Endothelial cell of umbilical vein (primary cell): ENCODE measurements around the gene CGB2.

Experiments
- MAX ChIP-seq: IDR thresholded peaks from 2 replicates; pipeline ENCODE4 v1.6.1; 2011; ENCODE audit not compliant: insufficient read depth, insufficient read length
- POLR2A ChIP-seq: IDR thresholded peaks from 2 replicates; pipeline ENCODE4 v1.6.1; 2012; ENCODE audit warnings: low read depth, mild to moderate bottlenecking, control low read depth, low read length
- TF ChIP-seq, protein P1 (sequence below), 2 donors: IDR thresholded peaks; 1 replicate in 1 of 2; 2 replicates in 1 of 2; pipeline ENCODE4 v1.5.1; 2011; ENCODE audit warnings: low read length in 2 of 2, mild to moderate bottlenecking in 2 of 2, moderate library complexity in 2 of 2, control low read depth in 1 of 2, inconsistent platforms in 1 of 2, low read depth in 1 of 2; ENCODE audit not compliant: insufficient read depth in 1 of 2; ENCODE audit errors: extremely low read depth in 1 of 2

GRCh38 chr19:49014123-49014869 is 17.4 kb upstream of the CGB2 start:
- TF ChIP-seq MAX (no peak), POLR2A (no peak)
- TF ChIP-seq, protein P1, sequence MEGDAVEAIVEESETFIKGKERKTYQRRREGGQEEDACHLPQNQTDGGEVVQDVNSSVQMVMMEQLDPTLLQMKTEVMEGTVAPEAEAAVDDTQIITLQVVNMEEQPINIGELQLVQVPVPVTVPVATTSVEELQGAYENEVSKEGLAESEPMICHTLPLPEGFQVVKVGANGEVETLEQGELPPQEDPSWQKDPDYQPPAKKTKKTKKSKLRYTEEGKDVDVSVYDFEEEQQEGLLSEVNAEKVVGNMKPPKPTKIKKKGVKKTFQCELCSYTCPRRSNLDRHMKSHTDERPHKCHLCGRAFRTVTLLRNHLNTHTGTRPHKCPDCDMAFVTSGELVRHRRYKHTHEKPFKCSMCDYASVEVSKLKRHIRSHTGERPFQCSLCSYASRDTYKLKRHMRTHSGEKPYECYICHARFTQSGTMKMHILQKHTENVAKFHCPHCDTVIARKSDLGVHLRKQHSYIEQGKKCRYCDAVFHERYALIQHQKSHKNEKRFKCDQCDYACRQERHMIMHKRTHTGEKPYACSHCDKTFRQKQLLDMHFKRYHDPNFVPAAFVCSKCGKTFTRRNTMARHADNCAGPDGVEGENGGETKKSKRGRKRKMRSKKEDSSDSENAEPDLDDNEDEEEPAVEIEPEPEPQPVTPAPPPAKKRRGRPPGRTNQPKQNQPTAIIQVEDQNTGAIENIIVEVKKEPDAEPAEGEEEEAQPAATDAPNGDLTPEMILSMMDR (IDR thresholded peaks at IDR 0.05; ENCODE audit: extremely low read depth in 1 of 2, insufficient read depth in 1 of 2, low read depth in 1 of 2, low read length in 2 of 2), result no peak
